Pancreas (tissue), 10 donors: Measurements from ENCODE around the gene PIGL. TPM values are rescaled to one million over a fixed set of nuclear protein-coding genes. Genes with fewer than 3 reads are reported as not detected.

Experiments
- ATAC-seq, 4 donors: fragments of 200-7000 bp; cut with Tn5 transposase; one replicate each; pipeline versions ENCODE4 v1.8.0 to v1.9.1; 2020; ENCODE audit warnings: mild to moderate bottlenecking in 4 of 4, moderate library complexity in 4 of 4
- DNase-seq, 6 donors: peaks; one replicate each; pipeline ENCODE4 v3.0.0-alpha.2; 2020
- FAIRE-seq: peaks from 2 replicates; lab custom pipeline; 2012; peaks lifted over from hg19 to GRCh38; lab: Jason Lieb, UNC
- H3K27ac ChIP-seq, 4 donors: fragments of 200-600 bp; sonication (generic); 1 replicate in 3 of 4; 2 replicates in 1 of 4; pipeline versions ENCODE4 v1.5.0 to v1.8.0; 2020
- H3K27me3 ChIP-seq, 4 donors: fragments of 200-600 bp; one replicate each; pipeline ENCODE4 v1.8.0; 2021
- H3K36me3 ChIP-seq, 3 donors: fragments of 200-600 bp; sonication (generic) in 1 of 3; one replicate each; pipeline versions ENCODE4 v1.5.0 to v1.8.0; 2020 to 2021
- H3K4me1 ChIP-seq, 3 donors: fragments of 200-600 bp; one replicate each; pipeline ENCODE4 v1.8.0; 2021
- H3K4me3 ChIP-seq, 4 donors: fragments of 200-600 bp; sonication (generic) in 2 of 4; one replicate each; pipeline versions ENCODE4 v1.5.0 to v1.8.0; 2020 to 2021
- H3K9me3 ChIP-seq, 4 donors: fragments of 200-600 bp; one replicate each; pipeline ENCODE4 v1.8.0; 2021
- CTCF ChIP-seq, 4 donors: fragments of 200-600 bp; sonication (generic) in 3 of 4; IDR thresholded peaks; one replicate each; pipeline versions ENCODE4 v1.5.0 to v1.8.0; 2021; ENCODE audit warnings: antibody characterized with exemption in 4 of 4
- WGBS, 2 donors: extraction: QIAGEN DNeasy Blood & Tissue Kit; methylation state at CpG; one replicate each; pipeline ENCODE4 v1.1.7; 2013; 5-methylcytosine and 5-hydroxymethylcytosine counted together
- intact Hi-C, 3 donors: fragments of 100-400 bp; cut with DNase I; formaldehyde crosslinking; loops; one replicate each; pipeline versions ENCODE4 v1.11.1 to v1.14.2; 2022
- polyA plus RNA-seq, 2 donors: library from polyadenylated mRNA; stranded (reverse); fragments of 200-250 nt; gene quantifications; one replicate each; pipeline ENCODE4 v1.2.3, GENCODE V29; 2013
- total RNA-seq, 6 donors: library from RNA; stranded (reverse); fragmentation: NEBNext Ultra II Directional in 4 of 6; extraction: Animal tissue kit (Norgen Biotek cat#: 25700) in 4 of 6; gene quantifications; one replicate each; pipeline versions ENCODE4 v1.2.1 to v1.2.4, GENCODE V29; 2021 to 2023
- donor health status: healthy with polysubstance abuse.
- donor health status: DM: no; HTN: no; CAD: no; lungs with moderate emphysema.
- donor health status: DM: no; HTN: no; CAD: no.
- donor health status: control.
- donor health status: control.
- donor health status: Bipolar disorder and iron deficiency.
- donor health status: DM: yes; HTN: yes; CAD: no.
- donor health status: DM: no; HTN: no; CAD: no.
- donor health status: DM: no; HTN: no; CAD: no.
- donor health status: DM: yes; HTN: yes; CAD: no.

PIGL gene
- total and polyA plus RNA-seq, 8 donors: 11.3 to 27.1 (median 17.0) TPM

- no peak for FAIRE-seq
- H3K27me3 ChIP-seq: no peaks in the 10 kb centered on the region
- TF ChIP-seq CTCF (IDR thresholded peaks at IDR 0.05): no peak
- no peak for ATAC-seq
- H3K9me3 ChIP-seq: no peaks in the 10 kb centered on the region
- intact Hi-C loops: no loop called here
- no peak overlapping the region for H3K4me3 ChIP-seq
- H3K27ac ChIP-seq: no peak overlapping the region
- peaks cover 0 to 2% (median 0%) of the 10 kb centered on the region in 3 donors for H3K4me1 ChIP-seq
- WGBS, 2 donors: 93 to 95% methylated on average over 6 of the region's 6 CpGs
- H3K36me3 ChIP-seq: no peaks in the 10 kb centered on the region
- DNase-seq: no peak
Observed at GRCh38 chr17:16346721-16347271, 129.8 kb downstream of the PIGL start.

GRCh38 chr17:16348586-16348985, 131.6 kb downstream of the PIGL start:
- Histone ChIP-seq H3K27me3 (no peaks in the 10 kb centered on the region), H3K4me3 (no peak overlapping the region), H3K9me3 (no peaks in the 10 kb centered on the region), H3K27ac (no peak overlapping the region), H3K4me1 (peaks cover 0 to 6% (median 0%) of the 10 kb centered on the region in 3 donors), H3K36me3 (no peaks in the 10 kb centered on the region)
- WGBS, 2 donors: 86 to 95% methylated on average over 6 of the region's 6 CpGs
- ATAC-seq: no peak
- no peak for FAIRE-seq
- intact Hi-C loops: no loop called here
- DNase-seq: no peak
- no peak for TF ChIP-seq CTCF (IDR thresholded peaks at IDR 0.05)

- Histone ChIP-seq H3K27me3 (no peaks in the 10 kb centered on the region), H3K4me1 (peaks cover 0 to 6% (median 0%) of the 10 kb centered on the region in 3 donors), H3K9me3 (no peaks in the 10 kb centered on the region), H3K27ac (no peak overlapping the region), H3K36me3 (no peaks in the 10 kb centered on the region), H3K4me3 (no peak overlapping the region)
- 95 to 98% methylated on average over 5 of the region's 5 CpGs for WGBS, 2 donors
- DNase-seq (no peak), ATAC-seq (no peak), FAIRE-seq (no peak)
- TF ChIP-seq CTCF (IDR thresholded peaks at IDR 0.05): no peak
- intact Hi-C loops: no loop called here
Observed at GRCh38 chr17:16349431-16349830, 132.4 kb downstream of the PIGL start.

- DNase-seq (no peak), ATAC-seq (no peak), FAIRE-seq (no peak)
- TF ChIP-seq CTCF (IDR thresholded peaks at IDR 0.05): no peak
- Histone ChIP-seq H3K27ac (no peak overlapping the region), H3K9me3 (no peaks in the 10 kb centered on the region), H3K4me1 (peaks cover 0 to 6% (median 0%) of the 10 kb centered on the region in 3 donors), H3K4me3 (peak overlapping the region in 3 of 4 donors; percentile 37 to 79 (median 57)), H3K27me3 (no peaks in the 10 kb centered on the region), H3K36me3 (no peaks in the 10 kb centered on the region)
- intact Hi-C loops: no loop called here
- WGBS, 2 donors: 39 to 43% methylated on average over 10 of the region's 10 CpGs
Observed at GRCh38 chr17:16351831-16352230, 134.8 kb downstream of the PIGL start.

- WGBS, 2 donors: 0 to 1% methylated on average over 25 of the region's 25 CpGs
- DNase-seq (peak; percentile 27 to 74 (median 44)), ATAC-seq (peak; percentile 59 to 75 (median 72)), FAIRE-seq (no peak)
- H3K4me1 ChIP-seq: peaks cover 0 to 6% (median 0%) of the 10 kb centered on the region in 3 donors
- H3K27me3 ChIP-seq: no peaks in the 10 kb centered on the region
- H3K36me3 ChIP-seq: no peaks in the 10 kb centered on the region
- no peak for TF ChIP-seq CTCF (IDR thresholded peaks at IDR 0.05)
- H3K27ac ChIP-seq: no peak overlapping the region
- peak overlapping the region; percentile 37 to 79 (median 62) for H3K4me3 ChIP-seq
- no peaks in the 10 kb centered on the region for H3K9me3 ChIP-seq
- intact Hi-C loops: no loop called here
Observed at GRCh38 chr17:16352303-16352666, 135.3 kb downstream of the PIGL start.
